Coronary artery (tissue), 2 donors: ENCODE measurements around the gene DYRK2.

ENCODE experiments used
- DNase-seq: peaks from one replicate; pipeline ENCODE4 v3.0.0-alpha.2; 2017; ENCODE audit warnings: low spot score
- H3K27ac ChIP-seq, 2 donors: fragments of 200-600 bp; sonication (generic); one replicate each; pipeline ENCODE4 v1.5.1; 2016 to 2019
- H3K4me3 ChIP-seq: fragments of 200-600 bp; sonication (generic); 2 replicates; pipeline ENCODE4 v1.5.1; 2016; ENCODE audit warnings: mild to moderate bottlenecking, moderate library complexity
- TF ChIP-seq, protein P1 (sequence below): fragments of 200-600 bp; sonication (generic); IDR thresholded peaks from one replicate; pipeline ENCODE4 v1.5.1; 2019; ENCODE audit warnings: antibody characterized with exemption

Gene DYRK2

DNA sequence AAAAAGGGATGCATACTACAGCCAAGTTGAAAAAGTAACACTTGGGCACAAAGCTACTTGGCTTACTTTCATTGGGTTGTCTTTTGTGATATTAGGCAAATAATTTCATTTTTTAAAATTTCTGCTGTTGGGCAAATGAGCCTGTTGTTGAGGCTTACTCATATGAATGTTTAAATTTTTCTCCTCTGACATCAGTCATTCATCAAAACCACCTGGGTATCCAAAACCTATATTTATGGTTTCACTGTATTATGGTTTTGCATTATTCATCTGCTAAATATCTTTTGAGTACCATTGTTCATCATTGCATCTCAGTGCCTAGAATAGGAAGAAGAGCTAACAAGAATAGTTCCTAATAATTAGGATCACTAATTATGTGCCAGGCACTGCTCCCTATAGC is 28.1 kb downstream of the DYRK2 start:
- no peak for DNase-seq
- TF ChIP-seq, protein P1, sequence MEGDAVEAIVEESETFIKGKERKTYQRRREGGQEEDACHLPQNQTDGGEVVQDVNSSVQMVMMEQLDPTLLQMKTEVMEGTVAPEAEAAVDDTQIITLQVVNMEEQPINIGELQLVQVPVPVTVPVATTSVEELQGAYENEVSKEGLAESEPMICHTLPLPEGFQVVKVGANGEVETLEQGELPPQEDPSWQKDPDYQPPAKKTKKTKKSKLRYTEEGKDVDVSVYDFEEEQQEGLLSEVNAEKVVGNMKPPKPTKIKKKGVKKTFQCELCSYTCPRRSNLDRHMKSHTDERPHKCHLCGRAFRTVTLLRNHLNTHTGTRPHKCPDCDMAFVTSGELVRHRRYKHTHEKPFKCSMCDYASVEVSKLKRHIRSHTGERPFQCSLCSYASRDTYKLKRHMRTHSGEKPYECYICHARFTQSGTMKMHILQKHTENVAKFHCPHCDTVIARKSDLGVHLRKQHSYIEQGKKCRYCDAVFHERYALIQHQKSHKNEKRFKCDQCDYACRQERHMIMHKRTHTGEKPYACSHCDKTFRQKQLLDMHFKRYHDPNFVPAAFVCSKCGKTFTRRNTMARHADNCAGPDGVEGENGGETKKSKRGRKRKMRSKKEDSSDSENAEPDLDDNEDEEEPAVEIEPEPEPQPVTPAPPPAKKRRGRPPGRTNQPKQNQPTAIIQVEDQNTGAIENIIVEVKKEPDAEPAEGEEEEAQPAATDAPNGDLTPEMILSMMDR = no peak
- H3K27ac ChIP-seq = no peak overlapping the region
- H3K4me3 ChIP-seq = no peak overlapping the region

DNA sequence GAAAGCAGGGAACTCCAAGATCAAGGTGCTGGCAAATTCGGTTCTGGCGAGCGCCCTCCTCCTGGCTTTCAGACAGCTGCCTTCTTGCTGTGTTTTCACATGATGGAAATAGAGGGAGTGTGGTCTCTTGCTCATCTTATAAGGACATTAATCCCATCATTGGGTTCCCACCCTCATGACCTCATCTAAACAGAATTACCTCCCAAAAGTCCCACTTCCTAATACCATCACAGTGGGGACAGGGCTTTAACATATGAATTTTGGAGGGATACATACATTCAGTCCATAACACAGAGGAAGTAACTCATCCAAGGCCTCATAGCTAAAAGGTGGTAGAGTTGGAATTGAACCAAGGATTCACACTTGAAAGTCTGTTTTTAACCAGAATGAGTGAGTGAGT is 28.6 kb downstream of the DYRK2 start:
- Histone ChIP-seq H3K27ac (no peak overlapping the region), H3K4me3 (no peak overlapping the region)
- TF ChIP-seq, protein P1 = no peak
- no peak for DNase-seq

DNA sequence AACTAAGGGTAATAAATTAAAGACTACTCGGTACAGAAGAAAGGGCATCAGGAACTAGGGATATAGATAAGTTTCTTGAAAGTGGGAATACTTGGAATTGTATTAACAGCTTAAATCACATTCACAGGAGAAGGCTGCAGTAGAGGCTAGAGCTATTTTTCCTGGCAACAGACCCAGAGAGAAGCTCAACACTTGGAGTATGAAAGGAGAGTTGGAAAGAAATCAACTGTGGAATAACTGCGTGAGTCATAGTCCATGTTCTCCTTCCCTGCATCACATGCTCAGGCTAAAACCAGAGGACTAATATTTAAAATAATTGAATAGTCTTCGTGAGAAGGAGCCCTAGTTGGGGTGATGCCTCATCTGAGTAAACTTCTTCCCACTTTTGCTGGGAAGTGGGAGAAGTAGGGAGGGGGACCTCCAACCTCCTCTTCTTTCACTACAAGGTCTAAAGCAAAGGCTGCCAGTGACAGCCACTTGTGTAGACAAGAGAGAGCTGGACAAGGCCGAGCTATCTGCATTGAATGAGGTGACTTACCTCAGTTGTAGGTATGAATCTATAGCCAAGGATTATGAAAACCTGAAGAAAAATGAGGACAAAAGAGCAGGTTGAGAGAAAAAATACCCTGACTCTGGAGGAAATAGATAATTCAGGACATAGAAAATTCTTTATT is 32.7 kb downstream of the DYRK2 start:
- Histone ChIP-seq H3K4me3 (no peak overlapping the region), H3K27ac (peak overlapping the region; percentile 71 to 78)
- TF ChIP-seq, protein P1 = no peak
- no peak for DNase-seq

DNA sequence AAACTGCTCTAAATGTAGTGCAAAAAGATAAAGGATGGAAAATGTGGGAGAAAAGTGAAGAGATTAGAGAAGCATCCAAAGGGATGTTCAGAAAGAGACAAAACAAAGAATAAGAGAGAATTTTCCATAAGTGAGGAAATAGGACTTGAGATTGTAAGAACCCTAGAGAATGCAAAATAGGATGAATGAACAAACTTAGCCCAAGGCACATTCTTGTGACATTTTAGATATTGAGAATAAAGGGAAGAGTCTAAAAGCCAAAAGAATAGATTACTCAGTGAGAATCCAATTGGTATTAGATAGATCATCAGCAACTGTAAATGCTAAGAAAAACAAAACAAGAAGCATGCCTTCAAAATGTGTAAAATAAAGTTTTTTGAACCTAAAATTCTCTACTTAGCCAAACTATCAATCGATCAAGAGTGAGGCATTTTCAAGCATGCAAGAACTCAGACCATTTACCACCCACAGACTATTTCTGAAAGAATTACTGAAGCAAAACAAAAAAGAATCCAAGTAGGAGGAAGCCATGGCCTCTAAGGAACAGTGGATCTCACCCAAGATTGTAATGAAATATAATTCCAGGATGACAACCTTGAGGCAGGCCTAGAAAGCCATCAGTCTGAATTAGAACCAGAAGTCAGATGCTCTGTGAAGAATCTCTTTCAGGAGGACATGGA is 33.5 kb downstream of the DYRK2 start:
- H3K27ac ChIP-seq = peak overlapping the region; percentile 15 to 78
- TF ChIP-seq, protein P1 = no peak
- DNase-seq = no peak

DNA sequence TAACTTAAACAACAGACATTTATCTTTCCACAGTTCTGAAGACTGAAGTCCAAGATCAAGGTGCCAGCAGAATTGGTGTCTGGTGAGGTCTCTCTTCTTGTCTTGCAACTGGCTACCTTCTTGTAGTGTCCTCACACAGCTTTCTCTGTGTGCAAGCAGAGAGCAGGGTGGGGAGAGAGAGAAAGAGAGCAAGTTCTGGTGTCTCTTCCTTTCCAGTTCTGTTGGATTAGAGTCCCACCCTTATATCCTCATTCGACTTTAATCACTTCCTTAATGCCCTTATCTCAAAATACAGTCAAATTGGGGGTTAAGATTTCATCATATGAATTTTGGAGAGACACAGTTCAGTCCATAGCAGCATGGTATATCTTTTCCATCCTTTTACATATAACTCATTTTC is 40.8 kb downstream of the DYRK2 start:
- TF ChIP-seq, protein P1 = no peak

More for the DNA sequence above, 33.5 kb downstream of the DYRK2 start:
- H3K4me3 ChIP-seq = no peak overlapping the region

DNA sequence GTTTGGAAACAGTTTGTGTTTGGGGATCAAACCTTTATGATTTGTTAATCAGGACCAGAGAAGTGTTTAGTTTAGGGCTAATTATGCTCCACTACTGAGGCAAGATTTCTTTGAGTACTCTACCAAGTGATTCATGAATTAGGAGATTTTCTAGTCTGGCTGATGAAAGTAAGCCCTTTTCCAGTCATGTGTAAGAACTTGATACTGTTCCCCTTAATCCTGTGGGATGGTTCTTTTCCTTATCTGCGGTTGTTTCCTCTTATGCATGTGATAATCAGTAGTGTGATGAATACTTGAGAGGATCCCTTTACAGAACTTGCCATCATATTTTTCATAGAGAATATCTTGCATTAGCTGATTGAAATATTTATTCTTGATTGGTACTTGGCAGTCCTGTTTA is 42.1 kb downstream of the DYRK2 start:
- no peak for DNase-seq
- TF ChIP-seq, protein P1 = no peak
- no peak overlapping the region for H3K4me3 ChIP-seq
- no peak overlapping the region for H3K27ac ChIP-seq

More for the DNA sequence above, 40.8 kb downstream of the DYRK2 start:
- no peak for DNase-seq
- Histone ChIP-seq H3K27ac (no peak overlapping the region), H3K4me3 (no peak overlapping the region)

DNA sequence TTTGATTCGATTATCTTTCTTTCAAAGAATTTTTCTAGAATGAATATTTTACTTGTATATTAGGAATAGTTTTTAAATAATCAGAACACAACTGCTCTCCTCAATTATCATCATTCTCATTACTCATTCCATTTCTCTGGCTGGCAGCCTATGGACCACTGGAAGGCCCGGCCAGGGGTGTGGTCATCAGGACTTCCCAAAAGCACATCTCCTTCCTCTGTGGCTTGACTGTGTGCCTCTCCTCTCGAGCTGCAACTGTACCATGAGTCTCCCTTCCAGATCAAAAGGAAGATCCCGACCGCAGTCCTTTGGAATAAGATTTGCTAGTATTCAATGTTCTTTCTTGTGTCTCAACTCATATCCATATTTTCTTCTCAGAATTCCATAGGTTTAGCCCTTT is 42.7 kb downstream of the DYRK2 start:
- no peak overlapping the region for H3K4me3 ChIP-seq
- DNase-seq = no peak
- TF ChIP-seq, protein P1 = no peak
- no peak overlapping the region for H3K27ac ChIP-seq
